HG02943 (cell line): ENCODE data around the gene DGCR6L.
"Not testable (repeated sequence)": the region's sequence is repeated elsewhere in the genome, so short reads cannot be mapped to it uniquely, and the experiment has no call there.

ENCODE experiments used
- ATAC-seq: cut with Tn5 transposase; IDR thresholded peaks from one replicate; pipeline ENCODE4 v1.9.1; 2021; ENCODE audit warnings: mild to moderate bottlenecking, low read depth, moderate library complexity; ENCODE audit not compliant: unreplicated experiment

Gene DGCR6L

DNA sequence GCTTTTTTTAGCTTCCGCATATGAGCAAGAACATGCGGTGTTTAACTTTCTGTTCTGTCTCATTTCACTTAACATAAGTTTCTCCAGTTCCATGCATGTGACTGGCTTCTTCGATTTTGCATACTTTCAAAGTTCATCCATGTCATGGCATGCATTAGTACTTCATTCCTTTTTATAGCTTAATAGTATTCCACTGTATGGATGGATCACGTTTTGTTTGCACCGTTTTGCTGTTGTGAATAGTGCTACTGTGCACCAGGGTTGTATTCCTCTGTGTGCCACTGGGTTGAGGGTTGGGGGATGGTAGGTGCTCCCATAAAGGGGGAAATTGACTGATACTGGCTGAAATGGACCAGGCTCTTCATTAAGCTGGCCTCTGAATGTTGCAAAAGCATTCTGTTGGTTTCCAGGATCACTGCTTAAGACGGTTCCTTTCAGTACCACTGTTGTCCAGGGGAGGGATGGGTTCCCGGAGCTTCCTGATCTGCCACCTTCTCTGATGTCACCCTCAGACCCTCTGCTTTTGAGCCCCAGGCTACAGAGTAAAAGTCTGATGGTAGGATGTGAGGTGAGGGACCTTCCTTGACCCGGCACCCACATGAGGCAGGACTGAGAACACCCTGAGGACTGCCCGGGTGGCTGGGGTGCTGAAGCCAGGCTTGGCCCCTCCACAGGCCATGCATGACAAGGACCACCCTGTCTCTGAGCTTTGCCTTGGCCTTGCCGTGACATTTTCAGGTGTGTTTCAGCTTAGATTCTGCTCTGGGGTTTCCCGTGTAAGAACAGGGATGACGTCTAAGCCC is 24.4 kb downstream of the DGCR6L start:
- no peak for ATAC-seq

DNA sequence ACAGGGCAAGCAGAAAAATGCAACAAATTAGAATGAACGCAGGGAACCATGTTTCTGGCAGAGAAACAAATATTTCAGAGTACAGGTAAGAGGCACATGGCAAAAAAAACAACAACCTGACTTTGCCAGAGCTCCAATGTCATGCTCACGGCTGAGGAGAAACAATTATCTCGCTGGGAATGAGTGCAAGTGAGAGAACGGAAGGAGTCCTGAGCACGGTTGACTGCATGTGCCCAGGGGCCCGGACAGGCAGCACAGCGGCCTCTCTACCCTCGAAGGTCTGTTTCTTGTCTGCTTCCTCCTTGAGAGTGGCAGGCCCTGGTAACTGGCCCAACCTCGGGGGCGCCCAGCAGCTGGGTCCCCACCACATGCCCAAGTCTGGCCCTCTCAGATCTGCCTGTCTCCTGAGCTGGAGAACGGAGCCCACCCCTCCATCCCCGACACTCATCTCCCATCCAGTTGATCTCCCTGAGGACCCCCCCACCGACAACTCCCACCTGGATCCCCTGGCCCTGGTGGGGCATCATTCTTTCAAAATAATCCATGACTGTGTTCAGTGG is 27.1 kb downstream of the DGCR6L start:
- ATAC-seq: no peak

DNA sequence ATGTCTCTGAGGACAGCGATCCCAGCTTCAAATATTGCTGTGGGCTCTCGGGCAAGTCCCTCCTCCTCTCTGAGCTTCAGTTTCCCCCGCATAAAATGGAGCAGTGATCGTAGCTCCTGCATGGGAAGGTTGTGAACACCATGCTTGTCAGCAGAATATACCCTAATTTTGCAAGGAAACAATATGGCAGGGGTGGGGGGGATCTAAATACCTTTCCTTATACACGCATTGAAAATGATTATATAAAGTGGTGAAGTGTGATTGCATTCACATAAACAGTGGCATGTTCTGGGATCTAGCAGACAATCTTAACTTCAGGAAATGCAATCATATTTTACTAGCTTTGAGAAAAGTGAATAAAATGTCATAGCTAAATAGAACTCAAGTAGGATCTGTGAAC is 27.8 kb downstream of the DGCR6L start:
- ATAC-seq: no peak

DNA sequence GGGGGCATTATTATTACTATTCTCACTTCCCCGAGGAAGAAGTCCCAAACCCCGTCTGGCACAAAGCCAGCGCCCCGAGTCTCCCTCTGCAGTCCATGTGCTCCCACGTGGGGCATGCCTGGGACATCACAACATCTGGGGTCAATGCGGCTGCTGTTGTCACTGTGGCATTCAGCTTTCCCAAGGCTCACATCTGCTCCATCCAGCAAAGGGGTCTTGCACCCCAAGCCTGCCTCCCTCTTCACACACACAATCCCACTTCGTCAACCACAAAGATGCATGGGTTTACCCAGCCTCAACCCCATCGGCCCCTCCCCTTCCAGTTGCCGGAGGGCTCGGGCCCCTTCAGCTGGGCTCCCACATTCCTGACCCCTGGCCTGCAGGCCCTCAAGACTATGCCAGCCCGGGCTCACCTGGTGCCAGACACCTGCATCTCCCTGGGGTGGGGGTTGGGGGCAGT is 28.2 kb downstream of the DGCR6L start:
- no peak for ATAC-seq

DNA sequence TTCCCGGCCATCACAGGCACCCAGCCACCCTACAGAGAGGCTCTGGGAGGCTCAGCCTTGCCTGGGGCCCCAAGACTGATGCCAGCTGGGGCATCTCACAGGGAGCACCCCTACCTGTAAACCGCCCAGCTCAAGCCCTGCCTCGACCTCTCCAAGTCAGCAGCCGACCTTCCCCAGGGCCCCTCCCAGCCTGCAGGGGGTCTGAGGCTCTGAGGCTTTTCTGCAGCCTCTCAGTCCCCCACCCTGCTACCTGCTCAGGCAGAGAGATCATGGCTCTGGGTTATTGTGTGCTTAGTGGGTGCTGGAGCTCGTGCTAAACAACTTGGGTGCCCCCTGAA is 28.6 kb downstream of the DGCR6L start:
- ATAC-seq: no peak

DNA sequence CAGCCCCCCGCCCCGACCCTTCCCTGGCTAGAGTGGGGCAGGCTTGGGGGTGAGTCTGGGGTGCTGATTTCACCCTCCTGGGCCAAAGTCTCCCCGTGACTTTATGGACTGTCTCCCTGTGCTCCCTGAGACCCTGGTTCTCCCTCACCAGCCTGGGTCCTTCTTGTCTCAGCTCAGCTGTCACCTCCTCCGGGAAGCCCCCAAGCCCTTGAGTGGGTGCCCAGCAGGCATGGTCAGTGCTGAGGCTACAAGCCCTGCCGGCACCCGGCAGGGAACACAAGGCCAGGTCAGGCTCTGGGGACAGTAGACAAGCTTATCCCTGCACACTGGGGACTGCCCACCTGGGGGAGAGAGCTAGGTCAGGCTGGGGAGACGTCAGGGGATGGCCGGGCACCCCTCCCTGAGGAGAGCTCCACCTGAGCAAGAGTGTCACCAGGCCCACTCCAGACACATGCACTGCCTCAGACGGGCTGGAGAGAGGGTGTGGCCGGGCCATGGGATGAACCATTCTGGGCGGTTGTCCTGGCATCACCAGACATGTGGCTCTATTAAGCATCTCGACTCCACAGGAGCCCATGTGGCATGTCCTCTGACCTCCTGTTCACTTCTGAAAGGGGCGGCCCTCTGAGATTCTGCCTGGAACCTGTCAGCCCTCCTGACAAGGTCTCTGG is 29.1 kb downstream of the DGCR6L start:
- no peak for ATAC-seq

DNA sequence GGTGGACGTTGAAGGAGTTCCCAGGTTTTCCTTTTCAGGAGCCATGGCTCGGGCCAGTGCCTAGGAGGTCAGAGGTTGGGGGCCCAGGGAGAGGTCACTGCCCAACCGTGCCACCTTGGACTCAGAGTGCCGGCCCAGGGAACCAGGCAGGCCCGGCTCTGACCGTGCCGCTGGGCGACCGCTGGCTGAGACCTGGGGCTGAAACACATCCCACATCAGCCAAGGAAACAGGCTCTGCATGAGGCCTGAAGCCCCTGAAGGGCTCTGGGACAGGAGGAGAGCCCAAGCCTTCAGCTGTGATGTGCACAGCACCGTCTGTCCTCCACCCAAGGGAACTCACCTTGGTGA is 29.8 kb downstream of the DGCR6L start:
- ATAC-seq: no peak

DNA sequence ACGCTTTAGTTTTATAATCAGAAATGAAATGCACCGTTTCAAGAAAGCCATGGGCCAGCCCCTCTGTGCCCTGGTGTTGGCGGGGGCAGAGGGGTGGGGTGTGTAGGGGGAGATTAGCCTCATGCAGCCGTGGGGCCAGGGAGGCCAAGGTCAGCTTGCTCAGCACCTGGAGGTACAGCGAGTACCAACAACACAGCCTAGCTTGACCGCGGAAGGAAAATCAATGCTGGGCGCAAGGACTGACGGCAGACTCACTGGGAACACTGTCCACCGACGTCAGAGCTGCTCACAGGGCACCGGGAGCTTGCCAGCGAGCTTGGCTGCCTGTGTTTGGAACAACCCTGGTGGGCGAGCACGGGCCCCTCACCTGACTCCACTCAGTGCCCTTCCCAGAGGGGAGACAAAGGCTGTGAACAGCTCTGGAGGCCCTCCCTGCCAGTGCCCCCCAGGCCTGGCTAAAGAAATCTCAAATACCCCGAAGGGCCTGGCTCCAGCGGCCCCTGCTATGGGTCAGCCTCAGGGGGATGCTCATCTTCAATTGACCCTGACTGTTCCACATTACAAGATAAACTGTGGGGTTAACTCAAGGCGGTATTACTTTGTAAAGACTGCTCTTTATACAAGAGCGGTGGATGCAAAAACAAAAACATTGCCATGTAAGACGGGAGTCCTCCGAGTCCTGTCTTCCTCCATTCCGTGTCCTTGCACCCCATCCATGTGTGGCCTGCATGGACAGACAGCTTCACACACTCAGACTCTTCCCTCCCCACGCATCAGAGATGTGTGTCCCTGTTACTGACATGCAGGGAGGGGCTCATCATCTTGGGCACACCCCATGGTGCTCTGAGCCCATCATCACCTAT is 30.4 kb downstream of the DGCR6L start:
- not testable (repeated sequence) for ATAC-seq

DNA sequence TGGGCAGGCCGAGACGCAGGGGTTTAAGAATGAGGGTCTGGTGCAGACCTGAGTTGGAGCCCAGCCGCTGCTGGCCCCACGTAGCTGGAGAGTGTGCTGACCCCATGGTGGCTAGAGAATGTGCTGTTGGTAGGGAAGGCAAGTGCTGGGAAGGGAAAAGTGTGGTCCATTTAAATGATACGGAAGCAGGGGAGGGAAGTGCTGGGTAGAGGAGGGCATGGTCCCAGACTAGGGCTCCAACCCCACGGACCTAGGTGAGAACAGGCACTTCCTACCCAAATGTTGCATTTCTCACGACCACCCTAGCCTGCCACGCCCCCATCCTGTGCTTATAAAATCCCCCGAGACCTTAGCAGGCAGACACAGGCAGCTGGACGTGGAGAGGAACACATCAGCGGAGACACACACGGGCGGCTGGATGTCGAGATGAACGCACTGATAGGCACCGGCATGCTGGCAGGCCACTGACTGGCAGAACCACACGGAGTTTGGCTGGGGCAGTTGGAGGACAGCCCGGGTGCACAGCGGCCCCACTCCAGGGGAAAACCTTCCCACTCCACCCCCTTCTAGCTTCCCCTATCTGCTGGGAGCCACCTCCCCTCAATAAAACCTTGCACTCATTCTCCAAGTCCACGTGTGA is 33.0 kb downstream of the DGCR6L start:
- not testable (repeated sequence) for ATAC-seq

DNA sequence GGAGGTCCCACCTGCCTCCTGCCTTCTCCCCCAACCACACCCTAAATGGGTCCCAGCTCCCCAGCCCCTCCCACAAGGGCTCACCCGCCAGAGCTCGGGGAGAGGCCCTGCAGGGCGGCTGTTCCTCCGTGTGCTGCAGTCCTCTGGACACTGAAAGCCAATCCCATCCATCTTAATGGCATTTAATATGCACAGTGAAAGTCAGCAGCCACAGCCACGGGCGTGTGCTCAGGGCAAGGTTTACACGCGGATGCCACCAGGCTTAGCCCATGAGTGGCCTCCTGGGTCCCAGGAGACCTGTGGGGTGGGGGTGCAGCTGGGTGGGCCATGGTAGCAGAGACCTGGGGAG is 33.6 kb downstream of the DGCR6L start:
- ATAC-seq: not testable (repeated sequence)

DNA sequence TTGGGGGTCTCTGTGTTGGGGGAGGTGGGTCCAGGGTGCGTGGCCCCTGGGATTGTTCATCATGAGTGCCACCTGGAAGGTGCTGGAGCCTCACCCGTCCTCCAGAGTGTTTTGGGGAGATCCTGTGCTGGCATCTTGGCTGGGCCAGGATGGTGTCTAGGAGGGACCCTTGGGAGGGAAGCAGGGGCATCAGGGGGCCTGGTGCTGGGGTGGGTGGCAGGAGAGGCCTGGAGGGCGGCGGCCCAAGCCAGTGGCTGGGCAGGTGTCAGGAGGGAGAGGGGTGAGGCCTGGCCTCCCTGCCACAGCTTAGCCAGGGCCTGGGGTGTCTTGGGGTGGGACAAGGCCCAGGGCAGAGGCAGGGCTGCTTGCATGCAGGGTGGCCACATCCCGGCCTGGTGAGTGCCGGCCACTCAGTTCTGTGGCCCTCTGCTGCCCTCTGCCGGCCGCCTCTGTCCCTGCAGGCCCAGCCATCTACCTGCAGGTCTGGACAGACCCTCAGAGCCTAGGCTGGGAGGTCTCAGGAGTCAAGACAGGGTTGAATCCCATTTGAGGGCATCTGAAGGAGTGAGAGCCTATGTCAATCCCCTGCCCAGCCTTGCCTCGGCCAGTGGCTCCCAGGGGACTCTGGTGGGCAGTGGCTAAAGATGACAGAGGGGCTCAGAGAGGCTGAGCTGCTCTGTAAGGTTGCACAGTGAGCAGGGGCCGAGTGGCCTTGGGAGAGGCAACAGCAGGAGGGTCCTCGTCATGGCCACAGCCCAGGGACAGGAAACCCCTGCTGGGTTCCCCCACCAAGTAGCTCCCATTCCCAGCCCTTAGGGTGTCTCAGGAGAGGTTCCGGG is 34.2 kb downstream of the DGCR6L start:
- not testable (repeated sequence) for ATAC-seq

DNA sequence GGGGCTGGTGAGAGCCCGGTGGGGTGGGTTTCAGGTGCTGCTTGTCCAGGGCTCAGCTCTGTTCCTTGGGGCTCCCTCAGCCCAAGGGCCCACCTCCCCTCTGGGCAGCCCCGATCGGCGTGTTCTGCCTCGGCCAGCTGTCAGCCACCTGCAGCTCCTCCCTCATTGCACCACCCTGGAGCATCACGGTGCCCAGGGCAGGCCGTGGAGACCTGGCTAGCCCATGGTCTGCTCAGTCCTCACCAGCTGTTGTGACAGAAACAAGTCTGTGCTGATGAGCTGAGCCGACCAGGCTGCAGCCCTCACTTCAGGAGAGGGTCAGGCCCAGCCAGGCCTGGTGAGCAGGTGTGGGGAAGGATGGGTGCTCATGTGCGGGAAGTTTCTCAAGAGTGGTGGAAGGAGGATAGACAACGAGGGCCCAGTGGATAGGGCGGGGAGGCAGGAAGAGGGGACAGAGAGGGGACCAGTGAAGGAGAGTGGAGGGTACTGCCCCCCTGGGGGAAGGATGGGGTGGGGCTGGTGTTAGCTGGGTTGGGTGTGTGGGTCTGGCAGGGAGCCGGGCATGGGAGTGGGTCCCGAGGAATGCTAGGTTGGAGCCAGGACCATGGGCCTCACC is 35.3 kb downstream of the DGCR6L start:
- ATAC-seq: no peak

DNA sequence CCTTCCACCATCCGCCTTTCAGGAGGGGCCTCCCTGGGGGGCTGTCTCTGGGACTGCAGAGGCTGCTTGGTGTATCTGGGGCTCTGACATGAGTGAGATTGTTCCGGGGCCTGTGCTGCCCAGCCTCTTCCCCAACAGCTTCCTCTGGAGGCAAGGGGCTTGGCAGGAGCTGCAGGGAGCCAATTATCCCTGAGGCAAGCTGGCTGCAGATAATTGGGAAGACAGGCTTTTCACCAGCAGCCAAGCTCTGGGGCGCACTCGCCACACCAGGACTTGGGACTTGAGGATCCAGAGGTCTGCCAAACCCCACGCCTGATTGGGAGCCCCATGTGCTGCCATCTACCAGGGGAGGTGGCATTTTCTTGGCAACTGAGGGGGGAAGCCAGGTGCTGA is 36.2 kb downstream of the DGCR6L start:
- no peak for ATAC-seq

DNA sequence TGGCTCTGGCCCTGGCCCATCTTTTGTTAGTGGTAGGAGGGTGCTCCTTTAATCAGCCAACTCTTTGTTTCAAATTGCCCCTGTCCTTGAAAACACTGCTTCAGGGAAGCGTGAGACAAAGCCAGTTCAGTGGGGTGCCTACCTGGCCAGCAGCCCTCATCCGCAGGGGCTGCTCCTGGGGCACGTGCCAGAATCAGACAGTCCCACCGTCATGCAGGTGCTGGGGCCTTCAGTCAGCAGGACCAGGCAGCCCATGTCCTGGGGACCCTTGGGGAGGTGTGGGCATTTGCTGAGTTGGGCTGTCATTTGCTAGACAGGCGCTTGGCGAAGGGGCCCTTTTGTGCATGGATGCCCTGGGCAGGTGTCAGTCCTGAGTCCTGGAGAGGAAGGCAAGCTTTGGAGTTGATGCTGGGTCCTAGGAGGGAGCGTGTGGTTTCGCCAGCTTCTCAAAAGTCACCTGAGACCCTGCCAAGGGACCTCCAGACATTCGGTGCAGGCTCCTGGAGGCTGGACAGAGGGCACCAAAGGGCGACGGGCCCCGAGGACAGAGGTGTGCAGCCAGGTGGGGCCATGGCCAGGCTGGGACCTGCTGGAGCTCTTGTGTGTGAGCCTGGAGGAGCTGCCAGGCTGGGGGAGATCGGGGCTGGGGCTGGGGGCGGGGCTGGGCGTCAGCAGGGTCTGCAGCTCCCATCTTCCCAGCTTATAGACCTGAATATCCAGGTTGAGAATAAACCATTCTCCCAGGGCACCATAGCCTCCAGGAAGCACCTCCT is 36.8 kb downstream of the DGCR6L start:
- ATAC-seq: no peak

DNA sequence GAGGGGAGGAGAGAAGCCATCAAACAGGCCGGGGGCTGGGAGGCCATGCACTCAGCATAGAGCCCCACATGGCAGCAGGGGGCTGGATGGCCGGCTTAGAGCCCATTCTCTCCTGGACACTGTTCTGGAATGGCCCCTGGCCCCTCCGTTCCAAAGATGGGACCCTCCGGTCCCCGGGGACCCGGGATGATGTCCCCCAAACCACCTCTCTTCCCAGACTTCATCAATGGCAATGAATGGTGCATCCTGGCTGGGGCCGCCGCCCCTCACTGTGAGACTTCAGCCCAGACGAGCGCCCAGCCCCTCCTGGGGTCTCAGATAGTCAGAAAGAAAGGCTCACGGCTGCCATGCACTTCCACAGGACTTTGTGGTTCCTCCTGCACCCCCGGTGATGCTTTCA is 38.0 kb downstream of the DGCR6L start:
- ATAC-seq: no peak

DNA sequence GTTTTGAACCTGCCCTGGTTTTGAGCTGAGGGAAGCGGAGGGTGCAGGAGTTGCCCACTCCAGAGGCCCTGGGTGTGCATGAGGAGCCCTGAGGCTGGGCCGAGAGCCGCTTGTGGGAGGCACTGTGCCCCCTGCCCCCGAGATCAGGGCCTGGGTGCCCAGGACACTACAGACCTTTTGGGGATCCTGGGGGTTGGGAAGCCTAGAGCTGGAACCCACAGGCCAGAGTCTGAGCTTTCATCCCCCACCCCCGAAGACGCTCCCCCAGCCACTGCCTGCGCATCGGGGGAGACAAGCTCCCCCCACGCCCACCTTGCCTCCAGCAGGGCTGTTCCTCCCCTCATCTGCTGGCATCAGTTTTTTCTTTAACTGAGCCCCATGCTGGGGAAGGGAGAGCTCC is 38.4 kb downstream of the DGCR6L start:
- ATAC-seq: not testable (repeated sequence)

DNA sequence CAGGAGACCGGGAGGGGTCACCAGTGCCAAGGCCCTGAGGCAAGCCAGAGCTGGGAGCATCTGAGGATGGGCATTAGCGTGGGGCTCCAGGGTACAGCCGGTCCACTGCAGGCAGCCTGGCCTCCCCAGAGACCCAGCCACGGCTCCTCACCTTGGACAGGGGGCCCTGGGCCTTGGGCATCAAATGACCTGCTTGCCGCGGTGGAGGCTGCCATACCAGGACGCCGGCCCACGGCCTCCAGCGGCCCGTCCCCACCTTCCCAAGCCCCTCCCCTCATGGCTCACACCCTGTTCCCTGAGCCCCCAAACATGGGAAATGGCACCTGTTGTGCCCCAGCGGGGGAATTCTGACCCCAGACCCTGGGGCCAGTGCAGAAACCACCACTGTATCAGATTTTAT is 39.0 kb downstream of the DGCR6L start:
- ATAC-seq: no peak

DNA sequence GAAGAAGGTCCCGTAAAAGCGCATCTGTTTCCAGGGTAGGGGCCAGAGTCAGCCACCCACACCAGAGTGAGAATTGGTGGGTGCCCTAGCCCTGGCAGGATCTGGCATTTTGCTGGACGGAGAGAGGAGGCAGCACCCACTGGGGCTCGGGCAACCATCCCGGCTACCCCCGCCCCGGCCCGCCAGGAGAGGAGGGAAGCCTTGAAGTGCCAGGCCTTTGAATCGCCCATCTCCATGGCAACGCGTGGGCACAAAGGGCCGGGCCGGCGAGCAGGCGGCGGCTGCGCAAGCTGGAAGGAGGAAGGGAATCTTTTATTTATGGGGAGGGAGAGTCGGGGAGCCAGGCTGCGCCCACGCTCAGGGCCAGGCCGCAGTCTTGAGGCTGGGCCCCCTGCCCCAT is 39.7 kb downstream of the DGCR6L start:
- ATAC-seq: not testable (repeated sequence)
